RWPE1 (cell line): ENCODE measurements around the gene TPSB2.

Experiments
- CTCF ChIA-PET: fragments of 350-600 bp; sonication (Branson Sonifier 250); formaldehyde crosslinking; extraction: SDS; loops from one replicate; lab custom pipeline; 2021; lab: Yijun Ruan, JAX
- POLR2A ChIA-PET: fragments of 400-600 bp; formaldehyde crosslinking; extraction: SDS; loops from one replicate; lab custom pipeline; 2020; ENCODE audit warnings: antibody characterized with exemption; ENCODE audit not compliant: low non-redundant PET; lab: Yijun Ruan, JAX
- DNase-seq: peaks from one replicate; pipeline ENCODE4 v3.0.0; 2012; ENCODE audit warnings: low spot score
- H3K27ac ChIP-seq: fragments of 450-650 bp; 2 replicates; pipeline ENCODE4 v1.5.1; 2017
- TF ChIP-seq, protein P1 (sequence below): fragments of 450-650 bp; conservative IDR thresholded peaks from 2 replicates; pipeline ENCODE4 v1.5.1; 2017; ENCODE audit warnings: low read depth, mild to moderate bottlenecking

The TPSB2 gene

DNA sequence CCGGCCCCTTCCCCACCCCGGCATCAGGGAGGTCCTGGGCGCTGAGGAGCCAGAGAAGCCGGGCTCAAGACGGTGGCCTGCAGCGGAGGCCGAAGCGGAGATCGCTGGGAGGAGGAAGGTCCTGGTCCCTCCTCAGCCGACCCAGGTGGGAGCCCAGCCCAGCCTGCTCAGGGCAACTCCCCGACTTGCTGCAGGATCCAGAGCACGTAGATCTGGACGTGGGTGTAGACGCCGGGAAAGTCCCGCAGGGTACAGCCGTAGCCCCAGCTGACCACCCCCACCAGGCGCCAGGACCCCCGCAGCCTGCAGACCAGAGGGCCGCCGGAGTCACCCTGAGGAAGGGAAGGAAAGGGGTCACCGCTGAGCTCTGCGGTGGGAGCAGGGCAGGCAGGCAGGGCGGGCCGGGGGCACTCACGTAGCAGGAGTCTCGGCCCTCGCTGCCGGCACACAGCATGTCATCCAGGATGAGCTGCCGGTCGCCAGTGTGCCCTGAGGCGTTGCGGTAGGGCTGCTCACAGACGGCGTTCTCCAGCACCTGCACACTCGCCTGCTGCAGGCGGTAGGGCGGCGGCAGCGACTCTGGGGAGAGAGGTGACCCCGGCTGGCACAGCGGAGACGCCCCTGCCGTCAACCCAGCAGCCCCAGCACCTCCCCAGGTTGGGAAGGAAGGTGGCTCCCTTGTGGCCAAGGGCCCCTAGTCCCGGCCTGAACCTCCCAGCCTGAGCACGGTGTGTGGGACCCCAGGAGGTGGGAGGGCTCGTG is 31.3 kb upstream of the TPSB2 start:
- POLR2A ChIA-PET, result interaction anchor here (0.6 kb wide), 1 partner anchor 34 kb away, joined by 3 read pairs; no protein-coding TSS in a partner anchor

DNA sequence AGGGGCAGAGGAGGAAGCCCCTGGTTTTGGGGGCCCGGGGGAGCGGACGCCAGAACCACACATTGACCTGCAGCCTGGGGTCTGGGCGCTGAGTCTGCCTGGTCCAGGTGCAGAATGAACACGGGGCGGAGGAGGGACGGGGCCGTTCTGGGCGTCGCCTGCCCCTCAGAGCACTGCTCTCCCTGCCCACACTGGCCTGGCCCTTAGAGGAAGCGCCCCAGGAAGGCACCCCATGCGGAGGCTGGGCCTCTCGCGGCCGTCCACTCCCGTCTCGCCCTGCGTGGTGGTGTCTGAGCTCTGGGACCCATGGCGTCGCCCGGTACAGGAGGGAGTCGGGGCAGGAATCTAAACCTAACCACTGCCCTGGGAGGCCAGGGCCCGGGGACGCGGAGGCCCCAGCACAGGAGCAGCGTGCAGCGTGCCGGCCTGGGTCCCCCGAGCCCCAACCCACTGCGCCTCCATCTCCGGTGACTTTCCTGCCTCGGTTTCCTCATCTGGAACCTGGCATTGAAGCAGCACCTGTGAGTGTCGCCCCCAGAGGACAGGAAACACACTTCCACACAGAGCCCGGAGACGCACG is 30.2 kb upstream of the TPSB2 start:
- POLR2A ChIA-PET, result interaction anchor here (0.6 kb wide), 1 partner anchor 35 kb away, joined by 3 read pairs; no protein-coding TSS in a partner anchor
- CTCF ChIA-PET, result no interaction called here
- H3K27ac ChIP-seq, result no peak overlapping the region
- DNase-seq, result no peak
- TF ChIP-seq, protein P1, sequence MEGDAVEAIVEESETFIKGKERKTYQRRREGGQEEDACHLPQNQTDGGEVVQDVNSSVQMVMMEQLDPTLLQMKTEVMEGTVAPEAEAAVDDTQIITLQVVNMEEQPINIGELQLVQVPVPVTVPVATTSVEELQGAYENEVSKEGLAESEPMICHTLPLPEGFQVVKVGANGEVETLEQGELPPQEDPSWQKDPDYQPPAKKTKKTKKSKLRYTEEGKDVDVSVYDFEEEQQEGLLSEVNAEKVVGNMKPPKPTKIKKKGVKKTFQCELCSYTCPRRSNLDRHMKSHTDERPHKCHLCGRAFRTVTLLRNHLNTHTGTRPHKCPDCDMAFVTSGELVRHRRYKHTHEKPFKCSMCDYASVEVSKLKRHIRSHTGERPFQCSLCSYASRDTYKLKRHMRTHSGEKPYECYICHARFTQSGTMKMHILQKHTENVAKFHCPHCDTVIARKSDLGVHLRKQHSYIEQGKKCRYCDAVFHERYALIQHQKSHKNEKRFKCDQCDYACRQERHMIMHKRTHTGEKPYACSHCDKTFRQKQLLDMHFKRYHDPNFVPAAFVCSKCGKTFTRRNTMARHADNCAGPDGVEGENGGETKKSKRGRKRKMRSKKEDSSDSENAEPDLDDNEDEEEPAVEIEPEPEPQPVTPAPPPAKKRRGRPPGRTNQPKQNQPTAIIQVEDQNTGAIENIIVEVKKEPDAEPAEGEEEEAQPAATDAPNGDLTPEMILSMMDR, result no peak

More for the DNA sequence above, 31.3 kb upstream of the TPSB2 start:
- CTCF ChIA-PET, result interaction anchor here (0.6 kb wide), 1 partner anchor 23 kb away, joined by 3 read pairs; no protein-coding TSS in a partner anchor
- TF ChIP-seq, protein P1, result no peak
- H3K27ac ChIP-seq, result no peak overlapping the region
- DNase-seq, result no peak

DNA sequence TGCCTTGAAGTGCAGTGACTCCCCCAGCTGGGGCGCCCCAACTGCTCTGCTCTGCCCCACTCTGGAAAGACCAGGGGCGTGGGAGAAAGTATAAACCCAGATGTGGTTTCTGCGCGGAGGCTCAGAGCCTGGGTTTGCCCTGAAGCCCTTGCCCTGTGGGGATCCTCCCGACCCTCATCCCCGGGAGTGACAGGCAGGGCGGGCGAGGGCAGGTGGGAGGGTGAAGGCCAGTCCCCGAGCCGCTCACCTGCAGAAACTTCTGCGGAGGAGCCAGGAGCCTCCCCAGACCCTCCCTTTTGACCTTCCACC is 29.7 kb upstream of the TPSB2 start:
- DNase-seq, result no peak
- no peak overlapping the region for H3K27ac ChIP-seq
- TF ChIP-seq, protein P1, result no peak
- CTCF ChIA-PET, result no interaction called here
- POLR2A ChIA-PET, result no interaction called here

DNA sequence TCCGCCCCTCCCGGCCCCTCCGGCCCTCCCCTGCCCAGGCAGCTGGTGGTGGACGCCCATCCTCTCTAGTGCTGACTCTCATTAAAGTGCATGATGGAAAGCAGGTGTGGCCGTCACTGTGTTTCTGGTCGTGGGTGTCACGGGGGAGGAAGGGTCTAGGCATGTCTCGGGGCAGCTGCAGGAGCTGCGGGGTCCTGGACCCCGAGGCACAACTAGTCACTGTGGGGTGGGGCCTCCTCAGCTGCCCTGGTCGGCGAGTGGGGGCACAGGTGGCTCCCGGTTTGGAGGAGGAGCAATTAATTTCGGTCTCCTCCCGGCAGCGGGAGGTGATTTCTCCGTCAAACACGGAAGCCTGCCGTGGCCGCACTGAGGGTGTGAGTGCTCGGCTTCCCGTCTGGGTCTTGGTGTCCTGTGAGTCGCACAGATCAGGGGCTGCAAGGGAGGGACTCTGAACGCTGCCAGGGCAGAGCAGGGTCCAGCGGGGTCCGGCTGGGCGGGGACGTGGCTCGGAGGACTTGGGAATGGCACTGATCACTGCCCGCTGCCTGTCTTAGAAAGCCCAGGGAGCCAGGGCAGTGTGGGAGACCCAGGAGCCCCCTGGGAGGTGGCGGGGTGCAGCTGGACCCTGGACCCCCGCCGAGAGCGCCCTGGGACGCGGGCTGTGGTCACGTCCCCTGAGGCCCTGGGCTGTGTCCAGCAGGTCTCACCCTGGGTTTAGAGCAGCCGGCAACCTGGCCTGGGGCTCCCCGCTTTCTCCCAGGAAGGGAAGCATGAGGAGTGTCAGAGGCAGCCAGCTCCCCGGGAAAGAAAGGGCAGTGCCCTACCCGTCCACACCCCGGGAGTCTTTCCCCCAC is 29.1 kb upstream of the TPSB2 start:
- TF ChIP-seq, protein P1, result no peak
- CTCF ChIA-PET, result interaction anchor here (0.6 kb wide), 1 partner anchor 13 kb away, joined by 3 read pairs; no protein-coding TSS in a partner anchor
- no peak overlapping the region for H3K27ac ChIP-seq
- no peak for DNase-seq
- POLR2A ChIA-PET, result no interaction called here

DNA sequence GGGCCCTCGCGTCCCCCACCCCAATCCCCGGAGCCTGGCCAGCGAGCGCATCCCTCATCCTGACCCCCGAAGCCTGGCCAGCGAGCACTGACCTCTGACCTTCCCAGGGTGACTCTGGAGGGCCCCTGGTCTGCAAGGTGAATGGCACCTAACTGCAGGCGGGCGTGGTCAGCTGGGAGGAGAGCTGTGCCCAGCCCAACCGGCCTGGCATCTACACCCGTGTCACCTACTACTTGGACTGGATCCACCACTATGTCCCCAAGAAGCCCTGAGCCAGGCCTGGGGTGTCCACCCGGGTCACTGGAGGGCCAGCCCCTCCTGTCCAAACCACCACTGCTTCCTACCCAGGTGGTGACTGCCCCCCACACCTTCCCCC is 28.2 kb upstream of the TPSB2 start:
- H3K27ac ChIP-seq, result no peak overlapping the region
- TF ChIP-seq, protein P1, result no peak
- DNase-seq, result no peak
- POLR2A ChIA-PET, result no interaction called here
- CTCF ChIA-PET, result interaction anchor here (0.7 kb wide), 1 partner anchor 185 kb away, joined by 3 read pairs; no protein-coding TSS in a partner anchor
